Large intestine (tissue), 1 donor: ENCODE data around the gene OR2K2. TPM values are rescaled to one million over a fixed set of nuclear protein-coding genes. Genes with fewer than 3 reads are reported as not detected.

Experiments
- polyA plus RNA-seq: library from polyadenylated mRNA; unstranded; fragments of 120-200 nt; gene quantifications from one replicate; pipeline ENCODE4 v1.2.1, GENCODE V29; 2013

The OR2K2 gene
- polyA plus RNA-seq, 1 donor = not detected

Other genes with a start within 250 kb of the OR2K2 start
- 70.6 TPM for gene ECPAS, start 154.2 kb upstream of the OR2K2 start, polyA plus RNA-seq
- 0.99 TPM for gene ZNF483, start 195.0 kb upstream of the OR2K2 start, polyA plus RNA-seq